Measurements from ENCODE around the gene KRT31. TPM values are rescaled to one million over a fixed set of nuclear protein-coding genes. Genes with fewer than 3 reads are reported as not detected.
"Not testable (repeated sequence)": the region's sequence is repeated elsewhere in the genome, so short reads cannot be mapped to it uniquely, and the experiment has no call there.

Gene KRT31
- total RNA-seq, 2 donors from 2014 or later: not detected

DNA sequence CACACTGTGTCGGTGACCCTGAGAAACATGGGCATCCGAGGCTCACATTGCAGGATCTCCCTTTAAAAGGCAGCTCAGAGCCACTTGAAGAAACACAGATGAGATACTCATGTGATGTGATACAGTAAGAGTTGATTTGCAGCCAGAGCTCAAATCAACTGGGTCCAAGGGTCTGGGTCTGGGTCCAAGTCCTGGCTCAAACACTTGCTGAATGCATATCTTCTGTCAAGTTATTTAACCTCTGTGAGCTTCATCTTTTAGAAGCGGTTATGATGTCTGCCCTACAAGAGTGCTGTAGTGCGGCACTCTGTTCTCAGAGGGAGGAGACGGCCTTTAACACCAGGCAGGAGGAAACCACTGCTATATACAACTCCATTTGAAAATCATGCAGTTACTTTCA lies 37.0 kb upstream of the KRT31 start:
- H3K4me1 Mint-ChIP-seq: no peaks in the 10 kb centered on the region
- no peaks in the 10 kb centered on the region for H3K36me3 Mint-ChIP-seq (ENCODE audit: low read depth)
- no peak overlapping the region for H3K27ac Mint-ChIP-seq
- WGBS, 2 experiments (ENCODE audit: insufficient coverage in 1 of 2, insufficient read length in 1 of 2): 92% methylated on average over 5 of the region's 5 CpGs; no CpG with 5 or more reads in 1 of the 2 experiments
- H3K9me3 Mint-ChIP-seq: no peaks in the 10 kb centered on the region
- Histone ChIP-seq H3K9me3 (ENCODE audit: control insufficient read depth, low read length) (no peaks in the 10 kb centered on the region), H3K9ac (ENCODE audit: extremely low read depth, low read length, poor library complexity, severe bottlenecking) (no peak overlapping the region), H3K4me3 (ENCODE audit: low read length) (no peak overlapping the region), H3K4me1 (ENCODE audit: control insufficient read depth, insufficient read depth, low read length) (no peaks in the 10 kb centered on the region), H3K36me3 (ENCODE audit: control insufficient read depth, insufficient read depth, low read length) (no peaks in the 10 kb centered on the region), H3K27ac (ENCODE audit: low read depth, low read length) (no peak overlapping the region), H3K27me3 (ENCODE audit: control insufficient read depth, insufficient read depth, low read length, poor library complexity, severe bottlenecking) (no peaks in the 10 kb centered on the region)
- H3K4me3 Mint-ChIP-seq: no peak overlapping the region
- TF ChIP-seq, protein P1, sequence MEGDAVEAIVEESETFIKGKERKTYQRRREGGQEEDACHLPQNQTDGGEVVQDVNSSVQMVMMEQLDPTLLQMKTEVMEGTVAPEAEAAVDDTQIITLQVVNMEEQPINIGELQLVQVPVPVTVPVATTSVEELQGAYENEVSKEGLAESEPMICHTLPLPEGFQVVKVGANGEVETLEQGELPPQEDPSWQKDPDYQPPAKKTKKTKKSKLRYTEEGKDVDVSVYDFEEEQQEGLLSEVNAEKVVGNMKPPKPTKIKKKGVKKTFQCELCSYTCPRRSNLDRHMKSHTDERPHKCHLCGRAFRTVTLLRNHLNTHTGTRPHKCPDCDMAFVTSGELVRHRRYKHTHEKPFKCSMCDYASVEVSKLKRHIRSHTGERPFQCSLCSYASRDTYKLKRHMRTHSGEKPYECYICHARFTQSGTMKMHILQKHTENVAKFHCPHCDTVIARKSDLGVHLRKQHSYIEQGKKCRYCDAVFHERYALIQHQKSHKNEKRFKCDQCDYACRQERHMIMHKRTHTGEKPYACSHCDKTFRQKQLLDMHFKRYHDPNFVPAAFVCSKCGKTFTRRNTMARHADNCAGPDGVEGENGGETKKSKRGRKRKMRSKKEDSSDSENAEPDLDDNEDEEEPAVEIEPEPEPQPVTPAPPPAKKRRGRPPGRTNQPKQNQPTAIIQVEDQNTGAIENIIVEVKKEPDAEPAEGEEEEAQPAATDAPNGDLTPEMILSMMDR (conservative IDR thresholded peaks at IDR 0.05): no peak
- no peak for DNase-seq
- peaks cover 2% of the 10 kb centered on the region for H3K27me3 Mint-ChIP-seq (ENCODE audit: insufficient read depth)

DNA sequence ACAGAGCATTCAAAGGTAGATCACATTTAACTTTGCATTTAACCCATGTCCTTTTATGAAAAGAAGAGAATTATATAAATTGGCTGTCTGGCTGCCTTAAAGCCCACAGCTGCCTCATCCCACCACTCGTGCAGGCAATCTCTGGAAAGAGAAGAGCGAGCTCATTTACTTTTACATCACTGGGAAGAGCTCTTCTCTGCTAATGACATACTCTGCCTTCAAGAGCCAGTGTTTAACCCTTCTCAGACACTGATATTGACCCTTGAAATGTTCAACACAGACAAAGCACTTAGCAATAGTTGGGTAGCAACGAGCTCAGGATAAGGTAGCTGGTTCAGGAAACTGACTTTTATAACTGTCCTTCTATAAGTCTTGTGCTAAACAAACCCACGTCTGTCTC lies 36.6 kb upstream of the KRT31 start:
- no peak overlapping the region for H3K4me3 ChIP-seq (ENCODE audit: low read length)
- H3K4me3 Mint-ChIP-seq: no peak overlapping the region
- H3K9ac ChIP-seq (ENCODE audit: extremely low read depth, low read length, poor library complexity, severe bottlenecking): no peak overlapping the region
- no peaks in the 10 kb centered on the region for H3K4me1 Mint-ChIP-seq
- no peak overlapping the region for H3K27ac Mint-ChIP-seq
- H3K27me3 ChIP-seq (ENCODE audit: control insufficient read depth, insufficient read depth, low read length, poor library complexity, severe bottlenecking): no peaks in the 10 kb centered on the region
- no peaks in the 10 kb centered on the region for H3K36me3 Mint-ChIP-seq (ENCODE audit: low read depth)
- no peaks in the 10 kb centered on the region for H3K4me1 ChIP-seq (ENCODE audit: control insufficient read depth, insufficient read depth, low read length)
- DNase-seq: no peak
- TF ChIP-seq, protein P1 (conservative IDR thresholded peaks at IDR 0.05): no peak
- H3K9me3 ChIP-seq (ENCODE audit: control insufficient read depth, low read length): no peaks in the 10 kb centered on the region
- H3K36me3 ChIP-seq (ENCODE audit: control insufficient read depth, insufficient read depth, low read length): no peaks in the 10 kb centered on the region
- H3K27me3 Mint-ChIP-seq (ENCODE audit: insufficient read depth): no peaks in the 10 kb centered on the region
- 76 to 86% methylated on average over 4 of the region's 4 CpGs for WGBS, 2 experiments (ENCODE audit: insufficient coverage in 1 of 2, insufficient read length in 1 of 2)
- H3K27ac ChIP-seq (ENCODE audit: low read depth, low read length): no peak overlapping the region
- no peaks in the 10 kb centered on the region for H3K9me3 Mint-ChIP-seq

DNA sequence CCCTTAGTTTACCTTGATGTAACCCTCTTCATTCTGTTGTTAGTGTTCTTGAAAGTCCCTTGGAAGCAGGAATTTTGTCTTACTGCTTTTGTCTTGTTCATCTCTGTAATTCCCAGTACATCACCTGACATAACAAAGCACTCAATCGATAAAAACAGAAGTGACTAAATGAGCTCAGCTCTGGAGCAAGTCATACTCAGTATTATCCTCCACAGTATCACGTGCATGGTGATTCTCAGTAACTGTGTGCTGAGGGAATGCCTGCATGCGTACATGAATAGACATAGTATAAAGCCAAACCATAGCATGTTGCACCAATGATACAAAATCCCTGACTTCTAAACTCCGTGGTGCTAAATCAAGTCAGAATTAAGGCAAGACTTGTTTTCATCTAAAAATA lies 36.2 kb upstream of the KRT31 start:
- 73 to 86% methylated on average over 2 to 4 of the region's 4 CpGs for WGBS, 2 experiments (ENCODE audit: insufficient coverage in 1 of 2, insufficient read length in 1 of 2)

DNA sequence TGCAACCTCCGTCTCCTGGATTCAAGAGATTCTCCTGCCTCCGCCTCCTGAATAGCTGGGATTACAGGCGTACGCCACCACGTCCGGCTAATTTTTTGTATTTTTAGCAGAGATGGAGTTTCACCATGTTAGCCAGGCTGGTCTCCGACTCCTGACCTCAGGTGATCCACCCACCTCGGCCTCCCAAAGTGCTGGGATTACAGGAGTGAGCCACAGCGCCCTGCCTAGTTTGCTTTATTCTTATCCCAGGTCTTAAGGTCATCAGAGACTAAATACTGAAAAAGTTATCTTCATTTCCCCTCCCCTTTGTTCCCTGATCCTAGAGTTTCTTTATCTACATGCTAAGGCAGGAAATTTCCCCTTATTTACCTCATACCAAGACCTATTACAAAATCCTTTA lies 33.0 kb upstream of the KRT31 start:
- not testable (repeated sequence) for H3K27me3 Mint-ChIP-seq (ENCODE audit: insufficient read depth); H3K4me1 ChIP-seq (ENCODE audit: control insufficient read depth, insufficient read depth, low read length); H3K36me3 Mint-ChIP-seq (ENCODE audit: low read depth); H3K27ac ChIP-seq (ENCODE audit: low read depth, low read length); H3K36me3 ChIP-seq (ENCODE audit: control insufficient read depth, insufficient read depth, low read length); H3K9me3 ChIP-seq (ENCODE audit: control insufficient read depth, low read length); H3K4me3 Mint-ChIP-seq; H3K27ac Mint-ChIP-seq; H3K9ac ChIP-seq (ENCODE audit: extremely low read depth, low read length, poor library complexity, severe bottlenecking); H3K9me3 Mint-ChIP-seq; H3K4me3 ChIP-seq (ENCODE audit: low read length); H3K27me3 ChIP-seq (ENCODE audit: control insufficient read depth, insufficient read depth, low read length, poor library complexity, severe bottlenecking); DNase-seq; H3K4me1 Mint-ChIP-seq
- 83 to 86% methylated on average over 9 of the region's 9 CpGs for WGBS, 2 experiments (ENCODE audit: insufficient coverage in 1 of 2, insufficient read length in 1 of 2)

More for the DNA sequence above, 36.2 kb upstream of the KRT31 start:
- DNase-seq: no peak
- Mint-ChIP-seq H3K27ac (no peak overlapping the region), H3K36me3 (ENCODE audit: low read depth) (no peaks in the 10 kb centered on the region), H3K4me3 (no peak overlapping the region), H3K27me3 (ENCODE audit: insufficient read depth) (no peaks in the 10 kb centered on the region), H3K4me1 (no peaks in the 10 kb centered on the region), H3K9me3 (no peaks in the 10 kb centered on the region)
- Histone ChIP-seq H3K4me1 (ENCODE audit: control insufficient read depth, insufficient read depth, low read length) (no peaks in the 10 kb centered on the region), H3K27ac (ENCODE audit: low read depth, low read length) (no peak overlapping the region), H3K9me3 (ENCODE audit: control insufficient read depth, low read length) (no peaks in the 10 kb centered on the region), H3K36me3 (ENCODE audit: control insufficient read depth, insufficient read depth, low read length) (no peaks in the 10 kb centered on the region), H3K9ac (ENCODE audit: extremely low read depth, low read length, poor library complexity, severe bottlenecking) (no peak overlapping the region), H3K27me3 (ENCODE audit: control insufficient read depth, insufficient read depth, low read length, poor library complexity, severe bottlenecking) (no peaks in the 10 kb centered on the region), H3K4me3 (ENCODE audit: low read length) (no peak overlapping the region)
- TF ChIP-seq, protein P1 (conservative IDR thresholded peaks at IDR 0.05): no peak

All from endodermal cell (in vitro differentiated cells).